ENCODE results near the gene LRRC27.

Gene LRRC27

DNA sequence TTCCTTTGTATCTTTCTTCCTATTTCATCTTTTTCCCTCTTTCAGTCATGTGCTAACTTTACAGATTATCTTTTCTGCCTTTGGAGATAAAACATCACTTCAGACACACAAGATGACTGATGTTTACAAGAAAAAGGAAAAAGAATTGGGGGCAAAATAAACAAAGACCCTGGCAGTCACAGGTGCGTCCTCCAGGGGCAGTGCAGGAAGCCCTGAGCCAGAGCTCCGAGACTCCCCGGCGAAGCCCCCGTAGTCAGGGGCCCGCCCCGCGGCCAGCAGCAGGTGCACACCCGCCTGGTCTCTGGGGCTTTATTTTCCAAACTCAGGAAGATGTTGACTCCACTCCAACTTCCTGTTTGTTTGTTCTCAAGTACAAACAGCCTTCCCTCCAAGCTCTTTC, 34.5 kb upstream of the LRRC27 start:
- no peak overlapping the region for H3K4me3 ChIP-seq (ENCODE audit: low read depth, low read length)
- TF ChIP-seq, protein P1, sequence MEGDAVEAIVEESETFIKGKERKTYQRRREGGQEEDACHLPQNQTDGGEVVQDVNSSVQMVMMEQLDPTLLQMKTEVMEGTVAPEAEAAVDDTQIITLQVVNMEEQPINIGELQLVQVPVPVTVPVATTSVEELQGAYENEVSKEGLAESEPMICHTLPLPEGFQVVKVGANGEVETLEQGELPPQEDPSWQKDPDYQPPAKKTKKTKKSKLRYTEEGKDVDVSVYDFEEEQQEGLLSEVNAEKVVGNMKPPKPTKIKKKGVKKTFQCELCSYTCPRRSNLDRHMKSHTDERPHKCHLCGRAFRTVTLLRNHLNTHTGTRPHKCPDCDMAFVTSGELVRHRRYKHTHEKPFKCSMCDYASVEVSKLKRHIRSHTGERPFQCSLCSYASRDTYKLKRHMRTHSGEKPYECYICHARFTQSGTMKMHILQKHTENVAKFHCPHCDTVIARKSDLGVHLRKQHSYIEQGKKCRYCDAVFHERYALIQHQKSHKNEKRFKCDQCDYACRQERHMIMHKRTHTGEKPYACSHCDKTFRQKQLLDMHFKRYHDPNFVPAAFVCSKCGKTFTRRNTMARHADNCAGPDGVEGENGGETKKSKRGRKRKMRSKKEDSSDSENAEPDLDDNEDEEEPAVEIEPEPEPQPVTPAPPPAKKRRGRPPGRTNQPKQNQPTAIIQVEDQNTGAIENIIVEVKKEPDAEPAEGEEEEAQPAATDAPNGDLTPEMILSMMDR (conservative IDR thresholded peaks at IDR 0.05; ENCODE audit: low read depth, low read length), result no peak
- DNase-seq (ENCODE audit: low read depth), result no peak

DNA sequence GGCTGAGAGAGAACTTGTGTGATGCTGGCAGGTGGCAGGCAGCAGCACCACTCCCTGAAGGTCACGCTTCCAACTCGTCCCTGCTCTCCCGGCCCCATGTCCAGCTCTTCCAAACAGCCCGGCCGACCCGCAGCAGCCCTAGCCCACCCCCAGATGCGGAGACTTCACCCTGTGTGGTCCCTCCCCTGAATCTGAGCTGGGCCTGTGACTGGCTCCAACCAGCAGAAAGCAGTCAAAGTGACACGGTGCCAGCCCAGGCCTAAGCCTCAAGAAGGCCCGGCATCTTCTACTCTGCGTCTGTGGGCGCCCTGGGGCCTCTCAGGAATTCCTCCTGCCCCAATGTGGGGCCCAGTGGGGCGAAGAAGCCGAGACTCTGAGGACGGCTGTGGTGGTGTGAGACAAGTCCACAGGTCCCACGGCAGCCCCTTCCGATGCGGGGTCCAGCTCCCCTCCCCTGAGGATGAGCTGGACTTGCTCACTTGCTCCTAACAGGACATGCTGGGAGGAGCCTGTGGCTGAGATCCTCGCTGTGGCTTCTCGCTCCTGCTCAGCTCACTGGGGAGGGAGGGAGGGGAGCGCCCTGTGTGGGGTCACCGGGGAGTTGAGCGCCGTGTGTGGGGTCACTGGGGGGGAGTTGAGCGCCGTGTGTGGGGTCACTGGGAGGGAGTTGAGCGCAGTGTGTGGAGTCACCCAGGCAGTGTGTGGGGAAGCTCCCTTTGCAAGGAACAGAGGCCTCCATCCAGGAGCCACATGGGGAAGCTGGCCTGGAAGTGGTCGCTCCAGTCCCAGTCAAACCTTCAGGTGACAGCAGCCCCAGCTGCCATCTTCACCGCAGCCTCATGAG, 33.7 kb upstream of the LRRC27 start:
- TF ChIP-seq, protein P1 (conservative IDR thresholded peaks at IDR 0.05; ENCODE audit: low read depth, low read length), result no peak
- no peak overlapping the region for H3K4me3 ChIP-seq (ENCODE audit: low read depth, low read length)
- no peak for DNase-seq (ENCODE audit: low read depth)

DNA sequence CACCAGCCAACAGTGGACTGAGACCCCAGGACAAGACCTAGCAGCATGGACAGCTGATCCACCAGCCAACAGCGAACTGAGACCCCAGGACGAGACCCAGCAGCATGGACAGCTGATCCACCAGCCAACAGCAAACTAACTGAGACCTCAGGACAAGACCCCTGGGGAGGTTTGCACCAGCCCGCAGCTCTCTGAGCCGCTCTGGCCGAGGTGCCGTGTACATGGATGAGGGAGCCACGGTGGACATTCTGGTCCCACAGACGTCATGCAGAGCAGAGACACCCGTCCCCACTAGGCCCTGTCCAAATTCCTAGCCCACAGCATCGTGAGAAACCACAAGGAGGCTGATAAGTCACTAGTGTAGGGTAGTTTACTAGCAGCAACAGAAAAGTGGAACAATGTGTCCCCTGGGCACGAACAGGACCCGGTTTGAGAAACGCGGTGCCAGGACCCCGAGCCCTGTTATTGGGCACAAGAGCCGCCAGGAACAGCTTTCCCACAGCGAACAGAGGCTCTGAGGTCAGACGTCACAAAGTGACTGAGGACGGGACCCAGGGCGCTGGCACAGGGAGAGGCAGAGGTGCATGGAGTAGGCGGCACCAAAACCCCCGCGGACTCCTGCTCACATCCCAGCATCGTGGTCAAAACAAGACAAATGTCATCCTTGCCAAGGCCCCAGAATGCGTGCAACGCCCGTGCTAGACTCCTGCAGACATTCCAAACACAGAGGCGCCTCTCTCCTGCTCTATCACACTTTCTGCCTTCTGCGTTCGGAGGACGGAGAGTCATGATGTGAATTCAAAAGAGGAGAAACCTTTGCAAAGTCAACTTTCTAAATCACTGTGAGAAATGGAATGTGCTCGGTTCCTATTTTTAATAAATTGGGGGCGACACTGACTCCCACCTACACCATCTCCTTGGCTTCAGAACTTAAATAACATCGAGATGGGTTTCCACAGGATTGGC, 32.3 kb upstream of the LRRC27 start:
- TF ChIP-seq, protein P1 (conservative IDR thresholded peaks at IDR 0.05; ENCODE audit: low read depth, low read length), result no peak
- no peak for DNase-seq (ENCODE audit: low read depth)
- no peak overlapping the region for H3K4me3 ChIP-seq (ENCODE audit: low read depth, low read length)

DNA sequence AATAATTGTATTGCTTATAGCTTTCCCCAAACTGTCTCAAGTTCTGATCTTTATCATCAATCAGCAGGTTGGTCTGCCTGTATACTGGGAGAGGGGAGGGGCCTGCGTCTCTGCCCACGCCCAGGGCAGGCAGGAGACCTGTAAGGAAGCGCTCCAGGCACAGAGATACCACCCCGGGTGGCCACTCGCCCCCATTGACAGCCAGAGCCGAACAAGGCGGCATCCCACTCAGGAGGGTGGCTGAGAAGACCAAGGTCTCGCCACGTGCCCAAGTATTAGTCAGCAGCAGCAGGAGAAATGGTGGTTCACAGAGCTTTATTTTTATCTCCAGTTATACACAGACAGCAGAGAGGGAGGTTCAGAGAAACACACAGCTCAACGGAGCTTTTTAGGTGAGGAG, 31.4 kb upstream of the LRRC27 start:
- no peak for DNase-seq (ENCODE audit: low read depth)
- no peak overlapping the region for H3K4me3 ChIP-seq (ENCODE audit: low read depth, low read length)
- TF ChIP-seq, protein P1 (conservative IDR thresholded peaks at IDR 0.05; ENCODE audit: low read depth, low read length), result no peak

DNA sequence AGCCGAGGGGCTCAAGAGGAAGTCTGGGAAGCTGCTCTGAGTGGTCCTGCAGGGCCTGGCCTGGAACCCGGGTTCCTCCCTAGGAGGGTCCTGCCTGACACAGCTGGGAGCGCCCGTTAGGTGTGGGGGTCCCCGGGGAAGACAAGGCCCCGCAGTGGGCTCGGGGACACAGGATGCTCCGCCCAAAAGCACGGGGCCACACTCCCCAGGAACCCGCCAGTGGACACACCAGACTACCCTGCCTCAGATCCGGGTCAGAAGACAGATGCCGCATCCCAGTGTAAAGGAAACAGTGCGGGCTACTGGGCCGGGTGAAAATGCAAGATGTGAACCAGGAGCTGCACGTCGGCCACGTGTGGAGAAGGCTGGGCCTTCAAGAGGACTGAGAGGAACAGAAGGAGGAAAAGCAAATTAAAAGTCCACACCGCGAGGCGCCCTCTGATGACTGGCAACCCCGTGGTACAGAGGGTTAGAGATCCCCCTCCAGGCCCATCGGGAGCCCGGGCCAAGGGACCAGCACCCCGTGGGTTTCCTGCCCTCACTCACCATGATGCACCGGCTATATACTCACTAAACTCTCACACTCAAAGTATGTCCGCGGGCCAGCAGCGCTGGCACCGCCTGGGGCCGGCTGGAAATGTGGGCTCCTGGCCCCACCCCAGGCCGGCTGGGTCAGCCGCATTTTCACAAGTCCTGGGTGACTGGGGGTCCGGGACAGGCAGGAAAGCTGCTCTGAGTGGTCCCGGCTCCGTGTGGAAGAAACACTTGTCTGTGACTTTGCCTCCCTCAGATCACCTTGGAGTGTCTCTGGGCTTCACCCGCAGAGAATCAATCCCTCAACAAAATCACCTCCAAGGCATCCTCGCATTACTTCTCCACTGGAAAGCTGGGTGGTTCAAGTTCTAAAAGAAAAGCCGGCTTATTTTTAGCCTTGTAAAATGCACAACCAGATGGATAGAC, 30.3 kb upstream of the LRRC27 start:
- TF ChIP-seq, protein P1 (conservative IDR thresholded peaks at IDR 0.05; ENCODE audit: low read depth, low read length), result no peak

More for the DNA sequence above, 30.3 kb upstream of the LRRC27 start:
- no peak for DNase-seq (ENCODE audit: low read depth)
- no peak overlapping the region for H3K4me3 ChIP-seq (ENCODE audit: low read depth, low read length)

Data from choroid plexus epithelial cell (primary cell).